Activated naive CD4-positive, alpha-beta T cell treated with anti-CD3 and anti-CD28 coated beads, Interleukin-2, amount 50 U/mL, for 72 hours (primary cell): ENCODE measurements around the gene PRAMEF25. TPM values are rescaled to one million over a fixed set of nuclear protein-coding genes. Genes with fewer than 3 reads are reported as not detected.
"Not testable (repeated sequence)": the region's sequence is repeated elsewhere in the genome, so short reads cannot be mapped to it uniquely, and the experiment has no call there.

Experiments
- ATAC-seq, 2 donors: fragments of 150-1000 bp; cut with Tn5 transposase; 2 replicates each; pipeline ENCODE4 v1.10.0; 2021; ENCODE audit warnings: mild to moderate bottlenecking in 2 of 2, moderate library complexity in 2 of 2
- DNase-seq, 2 donors: peaks; one replicate each; pipeline ENCODE4 v3.0.0; 2021 to 2022; ENCODE audit warnings: low spot score in 2 of 2
- H3K27ac Mint-ChIP-seq, 2 donors: one replicate each; pipeline ENCODE4 v1.8.0; 2022; ENCODE audit warnings: mild to moderate bottlenecking in 2 of 2, mixed read lengths in 2 of 2
- H3K36me3 Mint-ChIP-seq, 2 donors: one replicate each; pipeline ENCODE4 v1.8.0; 2022; ENCODE audit warnings: mixed read lengths in 2 of 2
- H3K9me3 Mint-ChIP-seq, 2 donors: one replicate each; pipeline ENCODE4 v1.8.0; 2022; ENCODE audit warnings: mixed read lengths in 2 of 2
- total RNA-seq, 2 donors: library from RNA; stranded (reverse); gene quantifications; one replicate each; pipeline ENCODE4 v1.2.3, GENCODE V29; 2022

Gene PRAMEF25
- total RNA-seq: not detected

- H3K27ac Mint-ChIP-seq, H3K36me3 Mint-ChIP-seq, DNase-seq, ATAC-seq, H3K9me3 Mint-ChIP-seq: not testable (repeated sequence)
Measured at GRCh38 chr1:13070474-13070873, at the start of gene PRAMEF25. TSS of gene PRAMEF25 (plus strand) at chr1:13070774. CDS start at chr1:13073694, 2,920 bp downstream.

GRCh38 chr1:13056475-13056874 is 14.1 kb upstream of the PRAMEF25 start, which contains the start of gene PRAMEF27:
TSS of gene PRAMEF27 (minus strand) at chr1:13056575. CDS start at chr1:13053659, 2,916 bp downstream.
- not testable (repeated sequence) for H3K36me3 Mint-ChIP-seq, ATAC-seq, DNase-seq, H3K9me3 Mint-ChIP-seq, H3K27ac Mint-ChIP-seq

- H3K27ac Mint-ChIP-seq, H3K36me3 Mint-ChIP-seq, H3K9me3 Mint-ChIP-seq, ATAC-seq, DNase-seq: not testable (repeated sequence)
Measured at GRCh38 chr1:13116754-13117153, 46.2 kb downstream of the PRAMEF25 start, which contains the start of gene HNRNPCL2. TSS of gene HNRNPCL2 (minus strand) at chr1:13116854. CDS start at chr1:13116400, 454 bp downstream.

Other genes starting within 250 kb of the PRAMEF25 start
- not detected for gene PRAMEF11, start 239.4 kb upstream of the PRAMEF25 start, total RNA-seq
- not detected for gene HNRNPCL1, start 222.1 kb upstream of the PRAMEF25 start, total RNA-seq
- gene PRAMEF2, start 213.7 kb upstream of the PRAMEF25 start, total RNA-seq: not detected
- gene PRAMEF4, start 184.6 kb upstream of the PRAMEF25 start, total RNA-seq: not detected
- not detected for gene PRAMEF10, start 172.5 kb upstream of the PRAMEF25 start, total RNA-seq
- not detected for gene PRAMEF7, start 154.2 kb upstream of the PRAMEF25 start, total RNA-seq
- not detected for gene PRAMEF6, start 123.2 kb upstream of the PRAMEF25 start, total RNA-seq
- gene PRAMEF27, start 14.2 kb upstream of the PRAMEF25 start, total RNA-seq: not detected
- gene HNRNPCL3, start 10.0 kb upstream of the PRAMEF25 start, total RNA-seq: not detected
- gene HNRNPCL2, start 46.1 kb downstream of the PRAMEF25 start, total RNA-seq: not detected
- gene PRAMEF26, start 85.2 kb downstream of the PRAMEF25 start, total RNA-seq: not detected
- not detected for gene HNRNPCL4, start 94.9 kb downstream of the PRAMEF25 start, total RNA-seq
- gene PRAMEF9, start 101.1 kb downstream of the PRAMEF25 start, total RNA-seq: not detected
- not detected for gene PRAMEF13, start 130.6 kb downstream of the PRAMEF25 start, total RNA-seq
- gene PRAMEF18, start 155.4 kb downstream of the PRAMEF25 start, total RNA-seq: not detected
- gene PRAMEF5, start 183.4 kb downstream of the PRAMEF25 start, total RNA-seq: not detected
- gene PRAMEF8, start 214.4 kb downstream of the PRAMEF25 start, total RNA-seq: not detected
- not detected for gene PRAMEF33, start 232.8 kb downstream of the PRAMEF25 start, total RNA-seq
- not detected for gene PRAMEF15, start 244.8 kb downstream of the PRAMEF25 start, total RNA-seq